ENCODE results near the gene KRT2. TPM values are rescaled to one million over a fixed set of nuclear protein-coding genes. Genes with fewer than 3 reads are reported as not detected.

KRT2 gene
- not detected in 2 replicates for total RNA-seq (2014; rRNA removed; shearing (Covaris generic))

- no peak for DNase-seq (ENCODE audit: low spot score)
- in situ Hi-C loops (cut with HindIII; ENCODE audit: low sequenced_read_pairs): no loop called here
Measured at GRCh38 chr12:52651726-52652261, at the start of gene KRT2. Gene KRT2, minus strand, starts transcription at chr12:52652211. Its CDS starts 69 bp downstream, at chr12:52652142.

- in situ Hi-C loops (cut with HindIII; ENCODE audit: low sequenced_read_pairs): loop anchor here (10.0 kb wide), 1 partner anchor 56 kb away; no protein-coding TSS in a partner anchor
- no peak for DNase-seq (ENCODE audit: low spot score)
Measured at GRCh38 chr12:52701281-52701680, 49.3 kb upstream of the KRT2 start.

- peak; percentile 14 for DNase-seq (ENCODE audit: low spot score)
- in situ Hi-C loops (cut with HindIII; ENCODE audit: low sequenced_read_pairs): loop anchor here (10.0 kb wide), 1 partner anchor 55 kb away; no protein-coding TSS in a partner anchor
Measured at GRCh38 chr12:52699960-52700359, 47.9 kb upstream of the KRT2 start.

GRCh38 chr12:52699373-52699772 lies 47.4 kb upstream of the KRT2 start:
- DNase-seq (ENCODE audit: low spot score): no peak
- in situ Hi-C loops (cut with HindIII; ENCODE audit: low sequenced_read_pairs): no loop called here

GRCh38 chr12:52698651-52699340 lies 46.8 kb upstream of the KRT2 start:
- in situ Hi-C loops (cut with HindIII; ENCODE audit: low sequenced_read_pairs): no loop called here
- no peak for DNase-seq (ENCODE audit: low spot score)

GRCh38 chr12:52697058-52697582 lies 45.1 kb upstream of the KRT2 start:
- DNase-seq (ENCODE audit: low spot score): no peak
- in situ Hi-C loops (cut with HindIII; ENCODE audit: low sequenced_read_pairs): no loop called here

GRCh38 chr12:52696588-52696987 lies 44.6 kb upstream of the KRT2 start:
- in situ Hi-C loops (cut with HindIII; ENCODE audit: low sequenced_read_pairs): no loop called here
- DNase-seq (ENCODE audit: low spot score): no peak

- in situ Hi-C loops (cut with HindIII; ENCODE audit: low sequenced_read_pairs): no loop called here
- no peak for DNase-seq (ENCODE audit: low spot score)
Measured at GRCh38 chr12:52695039-52695438, 43.0 kb upstream of the KRT2 start.

- DNase-seq (ENCODE audit: low spot score): no peak
- in situ Hi-C loops (cut with HindIII; ENCODE audit: low sequenced_read_pairs): no loop called here
Measured at GRCh38 chr12:52694151-52694550, 42.1 kb upstream of the KRT2 start.

- in situ Hi-C loops (cut with HindIII; ENCODE audit: low sequenced_read_pairs): no loop called here
- DNase-seq (ENCODE audit: low spot score): no peak
Measured at GRCh38 chr12:52693261-52693660, 41.2 kb upstream of the KRT2 start.

GRCh38 chr12:52692254-52692653 lies 40.2 kb upstream of the KRT2 start:
- in situ Hi-C loops (cut with HindIII; ENCODE audit: low sequenced_read_pairs): no loop called here
- DNase-seq (ENCODE audit: low spot score): no peak

- in situ Hi-C loops (cut with HindIII; ENCODE audit: low sequenced_read_pairs): no loop called here
- no peak for DNase-seq (ENCODE audit: low spot score)
Measured at GRCh38 chr12:52691841-52692150, 39.8 kb upstream of the KRT2 start.

GRCh38 chr12:52691076-52691840 lies 39.2 kb upstream of the KRT2 start:
- in situ Hi-C loops (cut with HindIII; ENCODE audit: low sequenced_read_pairs): no loop called here
- peak; percentile 30 for DNase-seq (ENCODE audit: low spot score)

GRCh38 chr12:52690351-52691075 lies 38.5 kb upstream of the KRT2 start:
- in situ Hi-C loops (cut with HindIII; ENCODE audit: low sequenced_read_pairs): no loop called here
- no peak for DNase-seq (ENCODE audit: low spot score)

GRCh38 chr12:52689936-52690335 lies 37.9 kb upstream of the KRT2 start:
- in situ Hi-C loops (cut with HindIII; ENCODE audit: low sequenced_read_pairs): no loop called here

GRCh38 chr12:52689239-52689638 lies 37.2 kb upstream of the KRT2 start:
- no peak for DNase-seq (ENCODE audit: low spot score)
- in situ Hi-C loops (cut with HindIII; ENCODE audit: low sequenced_read_pairs): no loop called here

More at GRCh38 chr12:52689936-52690335, 37.9 kb upstream of the KRT2 start:
- no peak for DNase-seq (ENCODE audit: low spot score)

- in situ Hi-C loops (cut with HindIII; ENCODE audit: low sequenced_read_pairs): no loop called here
Measured at GRCh38 chr12:52688481-52688880, 36.5 kb upstream of the KRT2 start.

GRCh38 chr12:52687497-52688385 lies 35.7 kb upstream of the KRT2 start:
- DNase-seq (ENCODE audit: low spot score): no peak
- in situ Hi-C loops (cut with HindIII; ENCODE audit: low sequenced_read_pairs): no loop called here

More at GRCh38 chr12:52688481-52688880, 36.5 kb upstream of the KRT2 start:
- DNase-seq (ENCODE audit: low spot score): no peak
